Fibroblast of lung (primary cell): Measurements from ENCODE around the gene BABAM2. TPM values are rescaled to one million over a fixed set of nuclear protein-coding genes. Genes with fewer than 3 reads are reported as not detected.

Experiments used
- DNase-seq, 2 donors: peaks; one replicate each; pipeline versions ENCODE4 v3.0.0 to v3.0.0-alpha.2; 2010; ENCODE audit warnings: low read depth in 2 of 2
- H2AFZ ChIP-seq: 2 replicates; pipeline ENCODE4 v1.5.1; 2012; ENCODE audit warnings: low read length, control low read depth, inconsistent platforms
- H3K27ac ChIP-seq: 2 replicates; pipeline ENCODE4 v1.5.1; 2011; ENCODE audit warnings: low read length, control low read depth; ENCODE audit not compliant: insufficient read depth
- H3K27me3 ChIP-seq: 2 replicates; pipeline ENCODE4 v1.5.1; 2011; ENCODE audit warnings: mild to moderate bottlenecking, low read length; ENCODE audit not compliant: control insufficient read depth, insufficient read depth
- H3K36me3 ChIP-seq: 2 replicates; pipeline ENCODE4 v1.5.1; 2011; ENCODE audit warnings: low read length; ENCODE audit not compliant: control insufficient read depth, insufficient read depth
- H3K4me1 ChIP-seq: 2 replicates; pipeline ENCODE4 v1.5.1; 2011; ENCODE audit warnings: low read length; ENCODE audit not compliant: control insufficient read depth, insufficient read depth; ENCODE audit errors: extremely low read depth
- H3K4me2 ChIP-seq: 2 replicates; pipeline ENCODE4 v1.5.1; 2011; ENCODE audit warnings: low read length, control low read depth; ENCODE audit not compliant: insufficient read depth; ENCODE audit errors: extremely low read depth
- H3K4me3 ChIP-seq, 4 experiments: fragments of 200-600 bp in 1 of 4; sonication (generic) in 1 of 4; replicated peaks in 1 of 4; 2 replicates each; pipeline ENCODE4 v1.5.1; 2011 to 2016; ENCODE audit warnings: low read length in 4 of 4, low read depth in 3 of 4, mild to moderate bottlenecking in 3 of 4, control low read depth in 2 of 4, inconsistent platforms in 1 of 4, mixed read lengths in 1 of 4; ENCODE audit not compliant: insufficient read depth in 1 of 4; ENCODE audit errors: control extremely low read depth in 1 of 4
- H3K79me2 ChIP-seq: 2 replicates; pipeline ENCODE4 v1.5.1; 2012; ENCODE audit warnings: mild to moderate bottlenecking, low read length, inconsistent platforms; ENCODE audit not compliant: control insufficient read depth, insufficient read depth
- H3K9ac ChIP-seq: 2 replicates; pipeline ENCODE4 v1.5.1; 2011; ENCODE audit warnings: mild to moderate bottlenecking, low read length, control low read depth; ENCODE audit not compliant: insufficient read depth
- H3K9me3 ChIP-seq: 2 replicates; pipeline ENCODE4 v1.5.1; 2012; ENCODE audit warnings: low read depth, low read length; ENCODE audit not compliant: control insufficient read depth, insufficient read depth
- H4K20me1 ChIP-seq: 2 replicates; pipeline ENCODE4 v1.5.1; 2011; ENCODE audit warnings: low read length; ENCODE audit not compliant: control insufficient read depth, insufficient read depth; ENCODE audit errors: extremely low read depth
- CTCF ChIP-seq, 2 donors: IDR thresholded peaks in 1 of 2; conservative IDR thresholded peaks in 1 of 2; 1 replicate in 1 of 2; 2 replicates in 1 of 2; pipeline ENCODE4 v1.5.1; 2011 to 2012; ENCODE audit warnings: low read length in 2 of 2, control low read depth in 1 of 2, inconsistent platforms in 1 of 2, low read depth in 1 of 2, mild to moderate bottlenecking in 1 of 2
- EZH2 ChIP-seq: IDR thresholded peaks from 2 replicates; pipeline ENCODE4 v1.5.1; 2012; ENCODE audit warnings: low read length, control low read depth, mild to moderate bottlenecking; ENCODE audit errors: missing control alignments
- polyA plus RNA-seq, 2 donors: library from polyadenylated mRNA; depleted of rRNA in 1 of 2; stranded (reverse) in 1 of 2; unstranded in 1 of 2; fragments of >200 nt; gene quantifications; 2 replicates each; pipeline ENCODE4 v1.2.1, GENCODE V29; 2011 to 2012; ENCODE audit warnings: missing spikeins in 1 of 2
- total RNA-seq: library from RNA; depleted of rRNA; stranded (reverse); fragments of >200 nt; gene quantifications from 2 replicates; pipeline ENCODE4 v1.2.1, GENCODE V29; 2014

BABAM2 gene
- total and polyA plus RNA-seq, 2 donors (not counting 1 experiment from before 2014, with no cell fraction given) = 25.6 to 33.4 TPM

- no peaks in the 10 kb centered on the region for H3K36me3 ChIP-seq
- no peak overlapping the region for H3K9ac ChIP-seq
- H3K9me3 ChIP-seq = no peaks in the 10 kb centered on the region
- no peaks in the 10 kb centered on the region for H4K20me1 ChIP-seq
- no peak overlapping the region for H3K4me3 ChIP-seq
- H3K4me2 ChIP-seq = no peak overlapping the region
- no peaks in the 10 kb centered on the region for H3K79me2 ChIP-seq
- TF ChIP-seq CTCF (conservative IDR thresholded peaks at IDR 0.05 in 1 of 2, IDR thresholded peaks at IDR 0.05 in 1 of 2; ENCODE audit: low read depth in 1 of 2, low read length in 2 of 2) (no peak), EZH2 (no peak)
- H3K27ac ChIP-seq = no peak overlapping the region
- H3K27me3 ChIP-seq = no peaks in the 10 kb centered on the region
- H2AFZ ChIP-seq = no peak overlapping the region
- DNase-seq = peak; percentile 73 to 89
- no peaks in the 10 kb centered on the region for H3K4me1 ChIP-seq
Measured at GRCh38 chr2:28250006-28250405, 359.5 kb downstream of the BABAM2 start.

DNA sequence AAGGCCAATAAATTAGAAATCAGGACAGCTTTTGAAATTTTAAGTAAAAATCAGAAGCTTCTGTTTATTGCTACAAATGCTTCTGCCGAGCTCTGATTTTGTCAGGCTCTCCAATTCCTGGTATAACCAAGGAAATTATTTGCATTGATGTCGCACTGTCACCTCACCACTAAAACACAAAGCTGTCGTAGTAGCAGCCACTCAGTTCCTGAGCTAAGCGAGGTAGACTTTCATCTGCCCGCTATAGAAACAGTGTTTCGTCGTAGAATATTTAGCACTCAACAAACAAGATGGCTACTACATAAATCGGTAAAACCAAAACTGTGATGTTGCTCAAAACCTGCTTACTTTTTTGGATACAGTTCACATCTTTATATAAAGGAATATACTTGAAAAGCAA is 360.8 kb downstream of the BABAM2 start:
- H3K36me3 ChIP-seq = no peaks in the 10 kb centered on the region
- H3K79me2 ChIP-seq = no peaks in the 10 kb centered on the region
- H3K9me3 ChIP-seq = no peaks in the 10 kb centered on the region
- no peak for DNase-seq
- H3K27me3 ChIP-seq = no peaks in the 10 kb centered on the region
- H3K9ac ChIP-seq = no peak overlapping the region
- no peak overlapping the region for H2AFZ ChIP-seq
- TF ChIP-seq EZH2 (no peak), CTCF (conservative IDR thresholded peaks at IDR 0.05 in 1 of 2, IDR thresholded peaks at IDR 0.05 in 1 of 2; ENCODE audit: low read depth in 1 of 2, low read length in 2 of 2) (no peak)
- H4K20me1 ChIP-seq = no peaks in the 10 kb centered on the region
- no peaks in the 10 kb centered on the region for H3K4me1 ChIP-seq
- H3K4me2 ChIP-seq = no peak overlapping the region
- H3K27ac ChIP-seq = no peak overlapping the region
- H3K4me3 ChIP-seq = no peak overlapping the region

DNA sequence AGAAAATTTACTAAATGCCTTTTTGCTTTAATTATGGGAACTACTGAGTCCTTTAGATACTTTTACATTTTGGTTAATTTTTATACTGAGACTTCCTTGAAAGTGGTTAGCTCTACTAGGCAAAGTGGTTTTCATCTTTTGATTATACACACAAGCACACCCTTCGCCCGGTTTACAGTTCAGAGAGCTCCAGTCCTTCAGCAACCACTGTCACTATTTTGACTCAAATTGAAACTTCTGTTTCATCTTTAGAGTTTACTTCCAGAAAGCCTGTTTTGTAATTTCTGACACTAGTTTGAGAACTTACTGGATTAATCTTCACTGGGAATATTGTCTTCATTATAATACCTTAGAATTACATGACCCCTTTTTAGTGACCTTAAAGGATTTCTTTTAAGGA is 361.8 kb downstream of the BABAM2 start:
- Histone ChIP-seq H3K4me1 (no peaks in the 10 kb centered on the region), H3K27ac (no peak overlapping the region), H3K4me3 (no peak overlapping the region), H3K9ac (no peak overlapping the region), H3K27me3 (no peaks in the 10 kb centered on the region), H2AFZ (no peak overlapping the region), H3K9me3 (no peaks in the 10 kb centered on the region), H4K20me1 (no peaks in the 10 kb centered on the region), H3K79me2 (no peaks in the 10 kb centered on the region), H3K36me3 (no peaks in the 10 kb centered on the region), H3K4me2 (no peak overlapping the region)
- no peak for DNase-seq
- TF ChIP-seq CTCF (conservative IDR thresholded peaks at IDR 0.05 in 1 of 2, IDR thresholded peaks at IDR 0.05 in 1 of 2; ENCODE audit: low read depth in 1 of 2, low read length in 2 of 2) (no peak), EZH2 (no peak)
